Hematopoietic multipotent progenitor cell treated with erythropoietin and hydrocortisone succinate and interleukin-3 and kit ligand, for 8 days (in vitro differentiated cells): Measurements from ENCODE around the gene TSPAN5.

Experiments
- DNase-seq: peaks from one replicate; pipeline ENCODE4 v3.0.0-alpha.2; 2015

Gene TSPAN5

GRCh38 chr4:98434816-98435215, 223.6 kb downstream of the TSPAN5 start:
- no peak for DNase-seq

- no peak for DNase-seq
These were observed 224.7 kb downstream of the TSPAN5 start for GRCh38 chr4:98433691-98434090.

GRCh38 chr4:98430708-98431403, 227.6 kb downstream of the TSPAN5 start:
- DNase-seq = no peak

- DNase-seq = no peak
These were observed 235.4 kb downstream of the TSPAN5 start for GRCh38 chr4:98423009-98423408.

GRCh38 chr4:98421111-98421510, 237.3 kb downstream of the TSPAN5 start:
- DNase-seq = no peak
